ENCODE results near the gene KLHL3. TPM values are rescaled to one million over a fixed set of nuclear protein-coding genes. Genes with fewer than 3 reads are reported as not detected.

KLHL3 gene
- polyA plus RNA-seq, 6 donors from 2014 or later: 0.09 to 2.7 (median 0.97) TPM

DNA sequence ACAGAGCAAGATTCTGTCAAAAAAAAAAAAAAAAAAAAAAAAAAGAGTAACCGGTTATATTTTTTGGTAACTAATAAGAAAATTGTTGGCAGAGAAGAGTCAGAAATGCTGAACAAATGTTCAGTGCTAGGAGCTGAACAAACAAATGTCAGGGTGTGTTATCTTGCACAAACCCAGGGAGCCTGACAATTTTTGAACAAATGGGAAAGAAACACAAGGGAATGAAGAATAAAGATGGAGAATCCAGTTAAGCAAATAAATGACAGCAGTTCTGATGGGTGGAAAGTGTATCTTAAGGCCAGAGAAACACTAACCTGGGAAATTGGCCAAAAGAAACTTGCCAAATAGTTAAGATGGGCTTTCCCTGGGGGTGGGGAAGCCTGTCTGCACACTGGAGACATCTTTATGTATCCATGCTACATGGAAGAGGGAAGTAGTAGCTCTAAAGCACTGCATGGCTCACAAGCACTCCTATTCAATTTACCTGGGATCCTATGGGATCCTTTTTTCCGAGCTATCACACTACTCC, 23.7 kb downstream of the KLHL3 start:
- DNase-seq (no peak), ATAC-seq (ENCODE audit: low read depth in 2 of 2) (no peak)
- H3K36me3 Mint-ChIP-seq: peaks cover 7 to 10% of the 10 kb centered on the region in 2 donors
- H3K4me1 Mint-ChIP-seq: no peaks in the 10 kb centered on the region
- no peaks in the 10 kb centered on the region for H3K27me3 Mint-ChIP-seq
- no peak overlapping the region for H3K4me3 Mint-ChIP-seq
- H3K27ac Mint-ChIP-seq: no peak overlapping the region
- peaks cover 3 to 22% (median 10%) of the 10 kb centered on the region in 7 donors for H3K9me3 Mint-ChIP-seq

DNA sequence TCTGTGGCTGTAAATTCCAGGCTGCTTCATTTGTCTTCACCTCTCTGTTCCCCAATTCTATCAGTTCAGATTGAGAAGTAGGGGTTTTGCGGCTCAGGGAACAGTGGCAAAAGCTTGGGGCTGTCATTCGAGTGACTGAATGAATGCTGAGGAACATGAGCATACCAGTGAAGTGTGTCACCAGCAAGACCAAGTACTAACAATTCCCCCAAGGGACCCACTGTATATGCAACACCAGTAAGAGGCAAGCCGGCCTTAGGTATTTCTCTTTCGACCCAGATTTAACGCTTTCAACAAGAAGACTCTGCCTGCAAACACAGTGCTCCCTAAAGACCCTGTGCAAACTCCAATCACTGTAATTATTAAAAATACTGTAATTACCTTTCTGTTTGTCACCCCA, 25.8 kb downstream of the KLHL3 start:
- peaks cover 3 to 22% (median 10%) of the 10 kb centered on the region in 7 donors for H3K9me3 Mint-ChIP-seq
- no peaks in the 10 kb centered on the region for H3K27me3 Mint-ChIP-seq
- H3K4me3 Mint-ChIP-seq: no peak overlapping the region
- no peak for DNase-seq
- peaks cover 10 to 11% of the 10 kb centered on the region in 2 donors for H3K36me3 Mint-ChIP-seq
- H3K4me1 Mint-ChIP-seq: no peaks in the 10 kb centered on the region
- no peak for ATAC-seq (ENCODE audit: low read depth in 2 of 2)
- no peak overlapping the region for H3K27ac Mint-ChIP-seq

DNA sequence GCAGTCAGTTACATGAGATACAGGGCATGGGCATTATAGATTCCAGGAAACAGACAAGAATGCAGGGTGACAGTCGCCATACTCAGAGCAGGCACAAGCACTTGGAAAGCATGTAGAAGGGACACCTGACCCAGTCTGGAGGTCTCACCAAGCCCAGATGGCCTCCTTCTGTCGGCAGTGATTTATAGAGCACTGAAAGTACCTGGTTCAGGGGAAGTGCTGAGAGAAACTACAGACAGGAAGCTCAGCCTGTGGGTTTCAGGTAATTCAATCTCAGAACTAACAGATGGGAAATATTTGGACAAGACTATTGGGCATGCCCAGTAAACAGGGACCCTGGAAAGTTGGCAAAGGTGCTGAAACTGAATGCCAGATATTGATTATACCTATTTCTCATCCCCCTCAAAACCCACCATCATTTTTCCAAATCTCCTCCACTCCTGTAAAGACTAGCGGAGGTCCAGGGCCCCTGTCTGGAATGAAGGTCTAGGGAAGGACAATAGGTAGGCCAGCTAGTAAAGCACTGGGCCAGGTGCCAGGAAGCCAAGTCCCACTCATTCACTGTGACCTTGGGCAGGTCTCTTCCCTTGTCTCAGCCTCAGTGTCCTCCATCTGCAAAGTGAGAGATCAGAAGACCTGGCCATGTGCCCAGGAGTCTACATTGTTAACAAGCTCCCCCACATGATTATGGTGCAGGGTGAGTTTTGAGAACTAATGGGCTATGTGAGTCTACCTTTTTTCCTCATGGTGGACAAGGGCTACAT, 26.9 kb downstream of the KLHL3 start:
- Mint-ChIP-seq H3K36me3 (peaks cover 4 to 10% of the 10 kb centered on the region in 2 donors), H3K9me3 (peaks cover 1 to 16% (median 6%) of the 10 kb centered on the region in 7 donors), H3K27me3 (no peaks in the 10 kb centered on the region), H3K4me1 (no peaks in the 10 kb centered on the region), H3K27ac (no peak overlapping the region), H3K4me3 (no peak overlapping the region)
- no peak for DNase-seq
- ATAC-seq (ENCODE audit: low read depth in 2 of 2): no peak

DNA sequence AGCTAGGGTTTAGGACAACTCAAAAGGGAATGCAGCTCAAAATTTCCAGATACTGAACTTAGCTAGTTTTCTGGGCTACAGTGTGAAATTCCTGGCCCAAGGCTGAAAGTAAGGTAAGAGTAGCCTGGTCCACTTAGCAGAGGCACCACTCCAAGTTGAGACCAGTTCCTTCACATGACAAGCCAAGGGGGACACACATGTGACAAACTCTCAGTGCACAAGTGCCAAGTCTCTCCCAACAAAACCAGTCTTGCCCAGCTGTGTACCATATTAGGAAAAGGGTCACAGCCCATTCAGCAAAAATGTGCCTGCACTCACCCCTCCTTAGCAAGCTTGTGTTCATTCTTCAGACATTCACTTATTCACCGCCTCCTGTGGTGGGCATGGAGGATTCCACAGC, 27.8 kb downstream of the KLHL3 start:
- Mint-ChIP-seq H3K36me3 (peaks cover 4 to 10% of the 10 kb centered on the region in 2 donors), H3K9me3 (peaks cover 0 to 9% (median 4%) of the 10 kb centered on the region in 7 donors), H3K27me3 (no peaks in the 10 kb centered on the region), H3K4me3 (no peak overlapping the region), H3K27ac (no peak overlapping the region), H3K4me1 (no peaks in the 10 kb centered on the region)
- ATAC-seq (ENCODE audit: low read depth in 2 of 2) (no peak), DNase-seq (no peak)

DNA sequence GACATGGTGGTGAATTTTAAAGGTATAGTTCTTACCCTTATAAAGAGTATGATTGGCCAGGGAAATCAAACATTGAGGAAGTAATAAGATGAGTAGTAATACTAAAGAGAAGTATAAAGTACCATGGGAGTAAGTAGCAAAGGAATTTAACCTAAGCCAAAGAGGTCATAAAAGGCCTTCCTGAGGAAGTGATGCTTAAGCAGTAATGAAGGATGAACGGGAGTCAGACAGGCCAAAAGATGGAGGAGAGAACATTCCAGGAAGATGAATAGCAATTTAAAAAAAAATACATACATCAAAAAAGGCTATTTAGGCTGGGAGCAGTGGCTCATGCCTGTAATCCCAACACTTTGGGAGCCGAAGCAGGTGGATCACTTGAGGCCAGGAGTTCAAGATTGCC, 29.0 kb downstream of the KLHL3 start:
- ATAC-seq (ENCODE audit: low read depth in 2 of 2): no peak
- H3K4me3 Mint-ChIP-seq: no peak overlapping the region
- peaks cover 10% of the 10 kb centered on the region in 2 donors for H3K36me3 Mint-ChIP-seq
- H3K27me3 Mint-ChIP-seq: no peaks in the 10 kb centered on the region
- H3K9me3 Mint-ChIP-seq: peaks cover 0 to 2% (median 0%) of the 10 kb centered on the region in 7 donors
- no peaks in the 10 kb centered on the region for H3K4me1 Mint-ChIP-seq
- H3K27ac Mint-ChIP-seq: peak overlapping the region in 1 of 6 donors; percentile 1
- DNase-seq: no peak

DNA sequence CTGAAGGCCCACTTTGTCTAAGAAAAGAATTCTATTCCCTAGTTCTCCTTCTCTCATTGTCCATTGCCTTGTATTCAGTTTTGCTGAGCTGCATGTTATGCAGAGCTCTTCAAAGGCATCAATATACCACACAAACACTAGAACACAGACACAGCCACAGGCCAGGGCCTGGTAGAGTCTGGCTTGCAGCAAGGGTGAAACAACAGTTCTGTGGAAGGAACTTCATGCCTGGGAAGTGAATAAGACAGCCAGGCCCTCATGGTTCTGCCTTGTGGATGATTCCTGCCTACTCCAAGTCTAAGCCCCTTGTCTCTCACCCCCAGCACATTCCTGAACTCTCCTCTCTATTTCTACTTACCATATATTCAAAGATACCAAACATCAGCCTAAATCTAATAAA, 30.8 kb downstream of the KLHL3 start:
- Mint-ChIP-seq H3K27me3 (no peaks in the 10 kb centered on the region), H3K4me3 (no peak overlapping the region), H3K27ac (peak overlapping the region in 2 of 6 donors; percentile 5 to 29), H3K36me3 (peaks cover 0 to 12% of the 10 kb centered on the region in 2 donors), H3K9me3 (no peaks in the 10 kb centered on the region), H3K4me1 (no peaks in the 10 kb centered on the region)
- ATAC-seq (ENCODE audit: low read depth in 2 of 2) (no peak), DNase-seq (no peak)

DNA sequence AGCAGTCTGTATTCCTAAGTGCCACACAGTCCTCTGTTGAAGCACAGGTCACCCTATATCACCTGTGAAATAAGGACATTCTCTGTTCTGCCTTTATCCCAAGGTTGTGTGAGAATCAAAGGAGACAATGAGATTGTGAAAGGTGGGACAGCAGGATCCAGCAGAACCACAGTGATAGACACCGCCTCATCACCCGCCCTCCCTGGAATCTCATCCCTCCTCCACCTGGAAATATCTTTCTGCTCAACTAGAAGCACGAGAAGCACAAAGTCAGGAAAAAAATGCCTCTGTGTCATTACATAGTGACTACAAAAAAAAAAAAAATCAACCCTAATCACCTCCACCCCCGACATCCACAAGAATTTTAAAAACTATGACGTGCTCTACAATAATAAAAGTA, 32.3 kb downstream of the KLHL3 start:
- H3K27ac Mint-ChIP-seq: peak overlapping the region in 1 of 6 donors; percentile 25
- no peak overlapping the region for H3K4me3 Mint-ChIP-seq
- ATAC-seq (ENCODE audit: low read depth in 2 of 2): no peak
- DNase-seq: no peak
- H3K27me3 Mint-ChIP-seq: no peaks in the 10 kb centered on the region
- no peaks in the 10 kb centered on the region for H3K9me3 Mint-ChIP-seq
- peaks cover 0 to 12% of the 10 kb centered on the region in 2 donors for H3K36me3 Mint-ChIP-seq
- no peaks in the 10 kb centered on the region for H3K4me1 Mint-ChIP-seq

DNA sequence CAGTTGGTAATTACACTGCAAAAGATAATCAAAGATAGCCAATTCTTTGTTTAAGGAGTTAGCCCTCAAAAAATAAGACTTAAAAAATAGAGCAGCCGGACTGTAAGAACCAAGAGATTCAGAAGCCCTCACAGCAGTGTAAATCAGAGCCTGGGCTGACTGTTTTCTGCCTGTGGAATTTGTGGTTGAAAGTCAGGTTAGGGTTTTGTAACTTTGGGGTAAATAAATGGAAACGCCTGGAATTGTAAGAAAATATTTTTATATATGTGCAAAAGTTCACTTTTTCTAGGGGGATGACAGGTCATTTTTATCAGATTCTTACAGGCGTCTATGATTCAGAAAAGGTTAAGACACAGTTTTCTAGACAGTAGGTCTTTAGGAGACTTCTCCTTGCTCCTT, 35.6 kb downstream of the KLHL3 start:
- DNase-seq: no peak
- H3K27ac Mint-ChIP-seq: peak overlapping the region in 1 of 6 donors; percentile 62
- no peak for ATAC-seq (ENCODE audit: low read depth in 2 of 2)
- H3K4me3 Mint-ChIP-seq: no peak overlapping the region
- H3K36me3 Mint-ChIP-seq: peaks cover 0 to 8% of the 10 kb centered on the region in 2 donors
- peaks cover 9 to 12% (median 10%) of the 10 kb centered on the region in 3 donors for H3K4me1 Mint-ChIP-seq
- no peaks in the 10 kb centered on the region for H3K9me3 Mint-ChIP-seq
- no peaks in the 10 kb centered on the region for H3K27me3 Mint-ChIP-seq

DNA sequence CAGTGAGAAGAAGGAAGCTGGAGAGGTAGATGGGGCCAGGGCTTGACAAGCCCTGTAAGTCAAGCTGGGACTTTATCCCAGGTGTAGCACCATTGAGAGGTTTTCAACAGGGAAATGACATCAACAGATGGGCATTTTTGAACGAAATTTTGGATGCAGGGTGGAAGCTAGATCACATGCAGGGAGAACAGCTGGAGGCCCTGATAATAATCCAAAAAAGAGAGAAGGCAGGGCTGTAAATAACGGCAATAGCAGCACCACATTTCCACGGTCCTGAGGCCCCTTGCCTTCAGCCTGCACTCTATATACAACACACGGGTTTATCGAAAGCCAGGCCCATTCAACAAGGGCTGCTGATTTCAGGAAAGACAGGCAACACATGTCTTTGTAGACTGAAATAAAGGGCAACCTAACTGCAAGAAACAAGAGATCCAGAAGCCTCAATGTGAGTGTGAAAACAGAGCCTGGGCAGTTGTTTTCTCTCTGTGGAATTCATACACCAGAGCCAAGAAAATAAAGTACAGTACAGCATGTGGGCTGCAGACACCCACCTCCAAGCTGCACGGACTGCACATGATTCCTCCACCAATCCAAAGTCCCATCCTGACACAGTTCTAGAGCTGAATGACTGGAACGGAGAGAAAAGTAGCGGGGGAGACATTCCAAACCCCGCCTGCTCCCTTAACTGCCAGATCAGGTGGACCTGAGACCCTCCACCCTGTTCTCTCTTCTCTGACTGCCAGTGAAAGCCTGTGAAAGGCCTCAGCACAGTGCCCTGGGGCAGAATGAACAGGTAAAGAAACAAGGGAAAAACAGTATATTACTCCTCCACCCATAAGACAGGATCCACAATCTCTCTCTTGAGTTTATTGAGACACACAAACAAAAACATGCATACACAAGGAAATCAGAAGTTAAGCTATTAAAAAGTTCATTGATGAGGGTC, 36.3 kb downstream of the KLHL3 start:
- Mint-ChIP-seq H3K36me3 (peaks cover 0 to 8% of the 10 kb centered on the region in 2 donors), H3K27me3 (no peaks in the 10 kb centered on the region), H3K9me3 (no peaks in the 10 kb centered on the region), H3K4me3 (no peak overlapping the region), H3K4me1 (peaks cover 10 to 14% (median 11%) of the 10 kb centered on the region in 3 donors), H3K27ac (peak overlapping the region in 1 of 6 donors; percentile 62)
- ATAC-seq (ENCODE audit: low read depth in 2 of 2) (no peak), DNase-seq (no peak)

DNA sequence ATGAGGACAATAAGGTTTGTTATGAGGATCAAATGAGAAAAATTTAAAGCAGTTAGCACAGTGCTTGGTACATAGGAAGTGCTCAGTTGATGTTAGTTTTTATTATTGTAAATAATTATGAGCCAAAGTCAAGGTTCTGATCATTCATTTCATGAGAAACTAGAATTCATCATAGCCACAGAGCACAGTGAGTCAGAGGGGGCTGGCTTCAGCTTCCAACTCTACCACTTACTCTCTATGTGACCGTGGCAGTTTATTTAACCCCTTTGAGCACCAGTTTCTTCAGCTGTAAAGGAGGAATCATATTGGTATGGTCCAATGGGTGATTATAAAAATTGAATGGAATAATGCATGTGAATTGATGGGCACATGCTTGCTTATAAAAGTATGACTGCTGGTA, 39.4 kb downstream of the KLHL3 start:
- peak overlapping the region in 1 of 6 donors; percentile 95 for H3K27ac Mint-ChIP-seq
- H3K27me3 Mint-ChIP-seq: no peaks in the 10 kb centered on the region
- H3K36me3 Mint-ChIP-seq: peaks cover 0 to 8% of the 10 kb centered on the region in 2 donors
- no peak overlapping the region for H3K4me3 Mint-ChIP-seq
- peaks cover 10 to 14% (median 11%) of the 10 kb centered on the region in 3 donors for H3K4me1 Mint-ChIP-seq
- ATAC-seq (ENCODE audit: low read depth in 2 of 2) (no peak), DNase-seq (no peak)
- H3K9me3 Mint-ChIP-seq: no peaks in the 10 kb centered on the region

DNA sequence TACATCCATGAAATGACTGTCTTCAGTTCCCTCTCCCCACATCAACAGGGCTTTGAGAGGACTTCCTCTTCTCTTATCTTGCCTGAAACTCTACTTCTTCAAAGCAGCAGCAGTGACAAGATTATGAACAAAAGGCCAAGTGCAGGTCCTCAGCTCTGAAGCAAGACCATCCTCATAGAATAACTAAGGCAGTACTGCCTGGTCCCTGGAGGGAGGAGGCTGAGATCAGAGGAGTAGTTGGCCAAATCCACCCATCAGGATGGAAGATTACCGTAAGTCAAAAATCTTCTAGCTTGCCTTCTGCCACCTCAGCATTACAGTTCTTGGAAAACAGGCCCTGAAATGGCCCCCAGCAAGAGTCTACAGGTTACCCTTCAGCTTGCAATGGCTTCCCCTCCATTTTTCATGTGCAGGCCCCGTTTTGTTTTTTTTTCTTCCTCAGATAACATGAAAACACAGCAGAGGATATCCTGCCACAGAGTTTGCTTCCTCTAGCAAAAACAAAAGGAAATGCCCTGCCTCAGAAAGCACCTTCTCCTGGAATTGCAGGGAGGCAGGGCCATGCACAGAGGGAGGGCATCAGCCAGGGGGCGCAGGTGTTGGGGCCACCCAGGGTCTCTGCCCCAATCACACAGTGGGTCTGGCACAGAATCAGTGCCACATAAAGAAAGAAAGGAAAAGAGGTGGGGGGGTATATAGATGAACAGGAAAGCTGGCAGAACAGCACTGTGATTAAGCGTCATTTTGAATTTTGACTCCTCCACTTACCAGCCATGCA, 40.0 kb downstream of the KLHL3 start:
- peak in 1 of 2 donors; percentile 49 for ATAC-seq (ENCODE audit: low read depth in 2 of 2)
- no peak for DNase-seq
- Mint-ChIP-seq H3K27me3 (no peaks in the 10 kb centered on the region), H3K9me3 (no peaks in the 10 kb centered on the region), H3K4me3 (peak overlapping the region in 1 of 8 donors; percentile 49), H3K4me1 (peaks cover 10 to 14% (median 11%) of the 10 kb centered on the region in 3 donors), H3K27ac (peak overlapping the region in 4 of 6 donors; percentile 1 to 95 (median 71)), H3K36me3 (peaks cover 0 to 8% of the 10 kb centered on the region in 2 donors)

DNA sequence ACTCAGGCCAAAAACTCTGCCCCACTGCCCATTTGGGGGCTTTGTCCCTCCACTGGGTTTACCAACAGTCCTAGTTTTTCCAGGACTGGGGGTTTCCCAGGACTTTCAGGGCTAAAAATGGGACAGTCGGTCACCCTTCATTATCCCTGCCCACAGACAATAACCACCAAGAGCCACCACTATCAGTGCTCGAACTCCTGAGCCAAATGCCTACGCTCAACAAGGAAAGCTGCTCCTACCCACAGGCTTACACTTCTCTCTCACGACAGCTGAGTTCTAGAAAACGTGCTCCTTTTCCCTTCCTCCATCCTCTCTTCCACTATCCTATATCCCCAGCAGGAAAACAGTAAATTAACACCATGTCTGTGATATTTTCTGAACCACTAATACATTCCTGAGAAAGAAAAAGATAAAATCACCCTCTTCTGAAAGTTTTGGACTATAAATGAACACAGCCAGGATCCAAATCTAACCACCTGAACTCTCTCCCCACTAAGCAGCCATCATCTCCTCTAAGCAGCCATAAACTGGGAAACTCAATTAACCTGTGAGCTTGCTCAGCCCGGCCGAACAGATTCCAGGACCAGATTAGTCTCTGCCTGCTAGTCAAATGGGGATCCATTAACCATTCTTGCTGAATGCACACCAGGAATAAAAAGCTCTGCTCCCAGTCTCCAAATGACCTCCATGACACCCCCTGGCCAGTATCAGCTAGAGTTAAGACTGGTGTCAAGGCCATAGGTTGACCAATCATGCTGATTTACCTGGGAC, 41.8 kb downstream of the KLHL3 start:
- ATAC-seq (ENCODE audit: low read depth in 2 of 2) (no peak), DNase-seq (no peak)
- Mint-ChIP-seq H3K9me3 (peaks cover 0 to 3% (median 0%) of the 10 kb centered on the region in 7 donors), H3K36me3 (peaks cover 7 to 8% of the 10 kb centered on the region in 2 donors), H3K4me1 (peaks cover 10 to 14% (median 11%) of the 10 kb centered on the region in 3 donors), H3K27ac (peak overlapping the region in 1 of 6 donors; percentile 85), H3K4me3 (no peak overlapping the region), H3K27me3 (no peaks in the 10 kb centered on the region)
